Body of pancreas (tissue), 4 donors: ENCODE measurements around the gene TOM1. TPM values are rescaled to one million over a fixed set of nuclear protein-coding genes. Genes with fewer than 3 reads are reported as not detected.

ENCODE experiments used
- ATAC-seq: fragments of 150-250 bp; one replicate; pipeline ENCODE4 v1.9.1; 2016
- DNase-seq, 4 donors: peaks; one replicate each; pipeline ENCODE4 v3.0.0-alpha.2; 2019
- H3K27ac ChIP-seq, 4 donors: fragments of 200-600 bp; sonication (generic); 1 replicate in 3 of 4; 2 replicates in 1 of 4; pipeline versions ENCODE4 v1.5.1 to v1.6.1; 2016 to 2019; ENCODE audit warnings: mild to moderate bottlenecking in 1 of 4, mixed read lengths in 1 of 4, moderate library complexity in 1 of 4
- H3K27me3 ChIP-seq, 2 donors: fragments of 200-600 bp; sonication (generic); one replicate each; pipeline ENCODE4 v1.6.0; 2016; ENCODE audit warnings: mild to moderate bottlenecking in 1 of 2
- H3K36me3 ChIP-seq, 2 donors: fragments of 200-600 bp; sonication (generic); replicated peaks in 1 of 2; 2 replicates each; pipeline ENCODE4 v1.5.1; 2016; ENCODE audit warnings: low read depth in 2 of 2; ENCODE audit not compliant: insufficient read depth in 1 of 2
- H3K4me1 ChIP-seq: fragments of 200-600 bp; sonication (generic); one replicate; pipeline ENCODE4 v1.6.0; 2016
- H3K4me3 ChIP-seq, 2 donors: fragments of 200-600 bp; sonication (generic); 1 replicate in 1 of 2; 2 replicates in 1 of 2; pipeline ENCODE4 v1.5.1; 2016 to 2019
- H3K9me3 ChIP-seq, 3 donors: fragments of 200-600 bp; sonication (generic); 1 replicate in 2 of 3; 2 replicates in 1 of 3; pipeline ENCODE4 v1.5.1; 2016
- POLR2A ChIP-seq, 3 donors: fragments of 450-650 bp; IDR thresholded peaks; one replicate each; pipeline ENCODE4 v1.6.1; 2016; ENCODE audit warnings: antibody characterized with exemption in 3 of 3, mild to moderate bottlenecking in 2 of 3
- WGBS, 2 donors: methylation state at CpG; one replicate each; pipeline ENCODE4 v1.1.5; 2017; 5-methylcytosine and 5-hydroxymethylcytosine counted together
- intact Hi-C: fragments of 100-400 bp; cut with DNase I; formaldehyde crosslinking; loops from one replicate; pipeline ENCODE4 v1.15.1; 2023
- total RNA-seq, 2 donors: library from RNA; depleted of rRNA; stranded (reverse); fragments of >200 nt; gene quantifications; one replicate each; pipeline ENCODE4 v1.1.0, GENCODE V29; 2016
- TF ChIP-seq, protein P1 (sequence below), 7 experiments: fragments of 450-650 bp in 4 of 7; fragments of 200-600 bp in 3 of 7; sonication (generic) in 3 of 7; IDR thresholded peaks; one replicate each; pipeline ENCODE4 v1.5.1; 2016 to 2019; ENCODE audit warnings: antibody characterized with exemption in 7 of 7

The TOM1 gene
- total RNA-seq, 2 donors from 2014 or later = 34.0 to 42.2 TPM

- intact Hi-C loops = no loop called here
- WGBS, 2 donors = 87 to 88% methylated on average over 9 to 12 of the region's 12 CpGs
- no peaks in the 10 kb centered on the region for H3K27me3 ChIP-seq
- DNase-seq = no peak
- no peaks in the 10 kb centered on the region for H3K9me3 ChIP-seq
- no peak overlapping the region for H3K4me3 ChIP-seq
- no peak for ATAC-seq
- H3K27ac ChIP-seq = no peak overlapping the region
- H3K36me3 ChIP-seq = peaks cover 4 to 7% of the 10 kb centered on the region in 2 donors
- H3K4me1 ChIP-seq = peaks cover 20% of the 10 kb centered on the region
- no peak for TF ChIP-seq POLR2A (IDR thresholded peaks at IDR 0.05)
- TF ChIP-seq, protein P1, sequence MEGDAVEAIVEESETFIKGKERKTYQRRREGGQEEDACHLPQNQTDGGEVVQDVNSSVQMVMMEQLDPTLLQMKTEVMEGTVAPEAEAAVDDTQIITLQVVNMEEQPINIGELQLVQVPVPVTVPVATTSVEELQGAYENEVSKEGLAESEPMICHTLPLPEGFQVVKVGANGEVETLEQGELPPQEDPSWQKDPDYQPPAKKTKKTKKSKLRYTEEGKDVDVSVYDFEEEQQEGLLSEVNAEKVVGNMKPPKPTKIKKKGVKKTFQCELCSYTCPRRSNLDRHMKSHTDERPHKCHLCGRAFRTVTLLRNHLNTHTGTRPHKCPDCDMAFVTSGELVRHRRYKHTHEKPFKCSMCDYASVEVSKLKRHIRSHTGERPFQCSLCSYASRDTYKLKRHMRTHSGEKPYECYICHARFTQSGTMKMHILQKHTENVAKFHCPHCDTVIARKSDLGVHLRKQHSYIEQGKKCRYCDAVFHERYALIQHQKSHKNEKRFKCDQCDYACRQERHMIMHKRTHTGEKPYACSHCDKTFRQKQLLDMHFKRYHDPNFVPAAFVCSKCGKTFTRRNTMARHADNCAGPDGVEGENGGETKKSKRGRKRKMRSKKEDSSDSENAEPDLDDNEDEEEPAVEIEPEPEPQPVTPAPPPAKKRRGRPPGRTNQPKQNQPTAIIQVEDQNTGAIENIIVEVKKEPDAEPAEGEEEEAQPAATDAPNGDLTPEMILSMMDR (IDR thresholded peaks at IDR 0.05) = no peak
These were observed 18.1 kb downstream of the TOM1 start for GRCh38 chr22:35317680-35318290.

DNA sequence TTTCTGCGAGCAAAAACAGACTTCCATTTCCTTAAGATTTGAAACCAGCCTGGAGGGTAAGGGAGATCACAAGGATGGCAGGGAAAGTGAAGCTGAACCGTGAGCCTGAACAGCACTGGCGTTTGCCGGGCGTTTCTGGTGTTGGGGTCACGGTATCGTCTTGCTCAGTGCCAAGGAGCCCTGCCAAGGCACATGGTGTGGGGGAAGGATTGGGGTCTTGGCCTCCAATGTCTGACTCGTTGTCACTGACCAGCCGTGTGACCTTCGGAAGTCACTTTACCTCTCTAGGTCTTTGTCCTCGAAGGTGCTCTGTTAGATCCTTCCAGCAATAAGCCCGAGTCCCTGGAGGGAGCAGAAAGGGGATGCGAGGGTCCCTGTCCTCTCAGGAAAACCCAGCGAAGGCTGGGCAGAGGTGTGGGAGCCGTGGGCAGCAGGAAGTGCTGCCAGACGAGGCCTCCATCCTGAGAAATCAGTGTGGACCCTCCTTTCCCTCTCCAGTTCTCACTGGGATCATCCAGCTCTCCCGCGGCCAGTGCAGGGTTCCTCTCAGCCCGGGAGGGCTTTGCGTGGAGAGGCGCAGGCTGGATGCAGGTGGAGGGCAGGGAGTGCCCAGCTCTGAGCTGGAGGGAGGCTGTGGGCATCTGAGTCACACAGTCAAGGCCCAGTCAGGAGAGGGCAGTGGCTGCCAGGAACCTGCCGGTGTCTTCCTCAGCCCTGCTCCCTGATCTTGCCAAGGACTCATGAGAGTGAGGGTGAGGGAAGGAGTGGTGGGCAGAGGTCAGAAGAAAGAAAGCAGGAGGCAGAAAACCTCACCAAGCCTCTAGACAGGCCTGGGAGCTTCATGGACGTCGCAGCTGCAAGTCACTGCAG, 18.9 kb downstream of the TOM1 start:
- Histone ChIP-seq H3K4me1 (peaks cover 12% of the 10 kb centered on the region), H3K27ac (no peak overlapping the region), H3K27me3 (no peaks in the 10 kb centered on the region), H3K36me3 (peaks cover 5 to 12% of the 10 kb centered on the region in 2 donors), H3K9me3 (no peaks in the 10 kb centered on the region), H3K4me3 (no peak overlapping the region)
- ATAC-seq (no peak), DNase-seq (no peak)
- TF ChIP-seq, protein P1 (IDR thresholded peaks at IDR 0.05) = no peak
- TF ChIP-seq POLR2A (IDR thresholded peaks at IDR 0.05) = no peak
- intact Hi-C loops = no loop called here
- WGBS, 2 donors = 89 to 92% methylated on average over 24 of the region's 24 CpGs

- DNase-seq (no peak), ATAC-seq (no peak)
- WGBS, 2 donors = 91 to 95% methylated on average over 12 to 15 of the region's 18 CpGs
- Histone ChIP-seq H3K4me3 (no peak overlapping the region), H3K4me1 (peaks cover 10% of the 10 kb centered on the region), H3K9me3 (no peaks in the 10 kb centered on the region), H3K36me3 (peaks cover 8 to 17% of the 10 kb centered on the region in 2 donors), H3K27ac (no peak overlapping the region), H3K27me3 (no peaks in the 10 kb centered on the region)
- intact Hi-C loops = no loop called here
- TF ChIP-seq, protein P1 (IDR thresholded peaks at IDR 0.05) = no peak
- no peak for TF ChIP-seq POLR2A (IDR thresholded peaks at IDR 0.05)
These were observed 19.7 kb downstream of the TOM1 start for GRCh38 chr22:35319244-35319985.

DNA sequence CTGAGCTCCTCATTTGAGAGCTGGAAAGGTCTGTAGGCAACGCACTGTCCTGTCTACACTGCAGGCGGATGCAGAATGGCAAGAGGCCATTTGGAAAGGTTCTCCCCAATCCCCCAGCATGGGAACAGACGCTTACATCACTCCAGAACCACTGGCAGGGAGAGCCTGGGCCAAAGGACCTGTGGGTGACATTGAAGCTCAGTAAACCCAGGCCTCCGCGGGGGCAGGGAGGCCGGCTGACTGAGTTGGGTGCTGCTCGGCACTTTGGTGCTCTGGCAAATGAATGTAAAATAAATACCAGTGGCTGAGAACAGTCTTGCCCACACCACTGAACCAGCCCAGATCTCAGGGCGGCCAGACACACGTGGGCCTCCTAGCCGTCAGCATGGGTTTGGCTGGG, 22.4 kb downstream of the TOM1 start:
- WGBS, 2 donors = 97 to 98% methylated on average over 8 to 10 of the region's 10 CpGs
- Histone ChIP-seq H3K4me3 (no peak overlapping the region), H3K27ac (no peak overlapping the region), H3K9me3 (no peaks in the 10 kb centered on the region), H3K36me3 (peaks cover 8 to 26% of the 10 kb centered on the region in 2 donors), H3K4me1 (no peaks in the 10 kb centered on the region), H3K27me3 (no peaks in the 10 kb centered on the region)
- no peak for TF ChIP-seq POLR2A (IDR thresholded peaks at IDR 0.05)
- TF ChIP-seq, protein P1 (IDR thresholded peaks at IDR 0.05) = no peak
- intact Hi-C loops = no loop called here
- no peak for ATAC-seq
- DNase-seq = no peak
